Measurements from ENCODE around the gene IRX2. TPM values are rescaled to one million over a fixed set of nuclear protein-coding genes. Genes with fewer than 3 reads are reported as not detected.
A peak's percentile ranks its signal among the peaks of the same experiment; 100 is the strongest.

Gene IRX2
- total RNA-seq, 2 experiments from 2014 or later: not detected

- Mint-ChIP-seq H3K4me1 (peaks cover 8% of the 10 kb centered on the region), H3K36me3 (ENCODE audit: low read depth) (peaks cover 3% of the 10 kb centered on the region), H3K27ac (no peak overlapping the region), H3K27me3 (peaks cover 57% of the 10 kb centered on the region), H3K9me3 (no peaks in the 10 kb centered on the region), H3K4me3 (no peak overlapping the region)
- CTCF ChIA-PET: no interaction called here
- DNase-seq: no peak
- POLR2A ChIA-PET: no interaction called here
Observed at GRCh38 chr5:2752821-2753439, 1.5 kb upstream of the IRX2 start.

- peaks cover 3% of the 10 kb centered on the region for H3K36me3 Mint-ChIP-seq (ENCODE audit: low read depth)
Observed at GRCh38 chr5:2752059-2752820, 763 bp upstream of the IRX2 start.

GRCh38 chr5:2750758-2751464 lies 566 bp downstream of the IRX2 start:
- peaks cover 53% of the 10 kb centered on the region for H3K27me3 Mint-ChIP-seq
- CTCF ChIA-PET: no interaction called here
- no peak for DNase-seq

More at GRCh38 chr5:2752059-2752820, 763 bp upstream of the IRX2 start:
- Mint-ChIP-seq H3K4me1 (peaks cover 8% of the 10 kb centered on the region), H3K9me3 (no peaks in the 10 kb centered on the region), H3K27ac (peak overlapping the region; percentile 64), H3K4me3 (no peak overlapping the region), H3K27me3 (peaks cover 57% of the 10 kb centered on the region)
- ChIA-PET POLR2A (no interaction called here), CTCF (no interaction called here)
- DNase-seq: no peak

GRCh38 chr5:2750026-2750757 lies 1.3 kb downstream of the IRX2 start:
- peaks cover 3% of the 10 kb centered on the region for H3K36me3 Mint-ChIP-seq (ENCODE audit: low read depth)
- CTCF ChIA-PET: interaction anchor here (0.8 kb wide), 1 partner anchor 13 kb away, joined by 3 read pairs; no protein-coding TSS in a partner anchor
- peaks cover 3% of the 10 kb centered on the region for H3K4me1 Mint-ChIP-seq
- no peaks in the 10 kb centered on the region for H3K9me3 Mint-ChIP-seq
- POLR2A ChIA-PET: no interaction called here
- peak overlapping the region; percentile 49 for H3K4me3 Mint-ChIP-seq
- DNase-seq: no peak
- H3K27me3 Mint-ChIP-seq: peaks cover 55% of the 10 kb centered on the region
- H3K27ac Mint-ChIP-seq: peak overlapping the region; percentile 85

More at GRCh38 chr5:2750758-2751464, 566 bp downstream of the IRX2 start:
- Mint-ChIP-seq H3K9me3 (no peaks in the 10 kb centered on the region), H3K4me3 (no peak overlapping the region), H3K27ac (no peak overlapping the region), H3K4me1 (peaks cover 5% of the 10 kb centered on the region), H3K36me3 (ENCODE audit: low read depth) (peaks cover 3% of the 10 kb centered on the region)
- POLR2A ChIA-PET: no interaction called here

GRCh38 chr5:2749514-2750025 lies 1.9 kb downstream of the IRX2 start:
- ChIA-PET POLR2A (no interaction called here), CTCF (interaction anchor here (0.8 kb wide), 1 partner anchor 12 kb away, joined by 3 read pairs; no protein-coding TSS in a partner anchor)
- Mint-ChIP-seq H3K4me1 (peaks cover 3% of the 10 kb centered on the region), H3K36me3 (ENCODE audit: low read depth) (peaks cover 3% of the 10 kb centered on the region), H3K27ac (peak overlapping the region; percentile 85), H3K4me3 (peak overlapping the region; percentile 49), H3K9me3 (no peaks in the 10 kb centered on the region), H3K27me3 (peaks cover 60% of the 10 kb centered on the region)
- DNase-seq: no peak

GRCh38 chr5:2748861-2749513 lies 2.5 kb downstream of the IRX2 start:
- Mint-ChIP-seq H3K27me3 (peaks cover 60% of the 10 kb centered on the region), H3K27ac (no peak overlapping the region), H3K36me3 (ENCODE audit: low read depth) (peaks cover 1% of the 10 kb centered on the region), H3K4me3 (no peak overlapping the region), H3K4me1 (peaks cover 3% of the 10 kb centered on the region), H3K9me3 (no peaks in the 10 kb centered on the region)
- ChIA-PET POLR2A (no interaction called here), CTCF (no interaction called here)
- no peak for DNase-seq

GRCh38 chr5:2748179-2748860 lies 3.2 kb downstream of the IRX2 start:
- Mint-ChIP-seq H3K4me1 (peaks cover 3% of the 10 kb centered on the region), H3K27me3 (peaks cover 61% of the 10 kb centered on the region), H3K27ac (no peak overlapping the region), H3K9me3 (no peaks in the 10 kb centered on the region), H3K4me3 (no peak overlapping the region), H3K36me3 (ENCODE audit: low read depth) (peaks cover 1% of the 10 kb centered on the region)
- POLR2A ChIA-PET: no interaction called here
- DNase-seq: no peak
- CTCF ChIA-PET: no interaction called here

- ChIA-PET POLR2A (no interaction called here), CTCF (no interaction called here)
- Mint-ChIP-seq H3K4me3 (no peak overlapping the region), H3K27me3 (peaks cover 59% of the 10 kb centered on the region), H3K4me1 (peaks cover 3% of the 10 kb centered on the region), H3K36me3 (ENCODE audit: low read depth) (peaks cover 1% of the 10 kb centered on the region), H3K9me3 (no peaks in the 10 kb centered on the region), H3K27ac (no peak overlapping the region)
- no peak for DNase-seq
Observed at GRCh38 chr5:2747363-2748162, 3.9 kb downstream of the IRX2 start.

GRCh38 chr5:2746561-2747032 lies 4.9 kb downstream of the IRX2 start:
- H3K9me3 Mint-ChIP-seq: no peaks in the 10 kb centered on the region
- CTCF ChIA-PET: no interaction called here

GRCh38 chr5:2744485-2744884 lies 7.0 kb downstream of the IRX2 start:
- Mint-ChIP-seq H3K4me1 (no peaks in the 10 kb centered on the region), H3K27ac (no peak overlapping the region), H3K9me3 (no peaks in the 10 kb centered on the region), H3K4me3 (no peak overlapping the region), H3K36me3 (ENCODE audit: low read depth) (peaks cover 1% of the 10 kb centered on the region), H3K27me3 (peaks cover 66% of the 10 kb centered on the region)
- no peak for DNase-seq
- POLR2A ChIA-PET: no interaction called here
- CTCF ChIA-PET: interaction anchor here (1.0 kb wide), 1 partner anchor 11 kb away, joined by 3 read pairs; no protein-coding TSS in a partner anchor

More at GRCh38 chr5:2746561-2747032, 4.9 kb downstream of the IRX2 start:
- peaks cover 64% of the 10 kb centered on the region for H3K27me3 Mint-ChIP-seq
- POLR2A ChIA-PET: no interaction called here
- H3K27ac Mint-ChIP-seq: no peak overlapping the region
- H3K4me3 Mint-ChIP-seq: no peak overlapping the region
- H3K36me3 Mint-ChIP-seq (ENCODE audit: low read depth): peaks cover 1% of the 10 kb centered on the region
- DNase-seq: no peak
- H3K4me1 Mint-ChIP-seq: peaks cover 3% of the 10 kb centered on the region

All from activated CD4-positive, alpha-beta T cell treated with anti-CD3 and anti-CD28 coated beads, Interleukin-2, amount 10 ng/mL, durations not matched to agents 7 days and 5 days (primary cell).